Stimulated activated CD4-positive, alpha-beta T cell treated with anti-CD3 and anti-CD28 coated beads, Interleukin-2, amount 100 ng/mL, for 4 hours (primary cell): ENCODE data around the gene DMAC2.
"Not testable (repeated sequence)": the region's sequence is repeated elsewhere in the genome, so short reads cannot be mapped to it uniquely, and the experiment has no call there.

Source experiments
- DNase-seq: peaks from one replicate; pipeline ENCODE4 v3.0.0-alpha.2; 2020; ENCODE audit warnings: low read depth

The DMAC2 gene

DNA sequence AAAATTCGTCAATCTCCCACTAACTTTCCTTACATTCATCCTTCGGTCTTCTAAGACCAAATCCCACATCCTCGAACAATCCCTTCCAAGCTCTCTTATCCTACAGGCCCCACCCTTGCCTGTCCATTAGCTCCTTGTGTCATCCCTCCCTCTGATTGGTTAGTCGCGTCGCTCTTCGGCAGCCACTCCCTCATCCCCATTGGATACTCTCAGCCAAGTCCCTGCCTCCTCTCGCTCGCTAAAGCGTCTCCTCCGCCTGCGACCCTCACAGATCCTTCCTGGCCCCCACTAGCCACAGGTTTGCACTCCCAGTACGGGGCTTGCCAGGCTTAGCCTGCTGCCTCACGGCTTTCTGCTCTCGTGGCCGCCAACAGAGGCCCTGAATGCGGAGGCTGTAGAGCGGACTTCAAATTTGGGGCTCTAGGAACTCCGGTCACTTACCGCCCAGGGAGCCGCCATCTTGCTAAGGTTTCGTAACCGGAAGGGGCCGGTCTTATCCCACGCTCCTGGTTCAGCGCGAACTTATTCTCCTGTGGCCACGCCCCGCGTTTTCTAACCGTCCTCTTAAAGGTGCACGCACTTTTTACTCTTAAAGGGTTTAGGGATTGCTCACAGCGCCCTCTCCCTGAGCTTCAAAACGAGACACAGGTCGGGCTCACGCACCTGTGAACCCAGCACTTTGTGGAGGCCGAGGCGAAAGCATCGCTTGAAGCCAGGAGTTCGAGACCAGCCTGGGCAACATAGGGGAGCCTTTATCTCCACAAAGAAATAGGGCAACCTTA, at the start of gene DMAC2:
Gene DMAC2, minus strand, starts transcription at position 472 of the 782 bp plus-strand sequence. Its CDS starts 13 bp downstream, at position 459.
- DNase-seq, result peak; percentile 94

DNA sequence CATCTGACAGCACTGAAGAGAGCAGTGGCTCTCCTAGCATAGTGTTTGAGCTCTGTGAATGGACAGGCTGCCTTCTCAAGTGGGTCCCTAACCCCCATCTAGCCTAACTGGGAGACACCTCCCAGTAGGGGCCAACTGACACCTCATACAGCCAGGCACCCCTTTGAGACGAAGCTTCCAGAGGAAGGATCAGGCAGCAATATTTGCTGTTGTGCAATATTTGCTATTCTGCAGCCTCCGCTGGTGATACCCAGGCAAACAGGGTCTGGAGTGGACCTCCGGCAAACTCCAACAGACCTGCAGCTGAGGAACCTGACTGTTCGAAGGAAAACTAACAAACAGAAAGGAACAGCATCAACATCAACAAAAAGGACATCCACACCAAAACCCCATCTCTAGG, 47.2 kb upstream of the DMAC2 start:
- not testable (repeated sequence) for DNase-seq

DNA sequence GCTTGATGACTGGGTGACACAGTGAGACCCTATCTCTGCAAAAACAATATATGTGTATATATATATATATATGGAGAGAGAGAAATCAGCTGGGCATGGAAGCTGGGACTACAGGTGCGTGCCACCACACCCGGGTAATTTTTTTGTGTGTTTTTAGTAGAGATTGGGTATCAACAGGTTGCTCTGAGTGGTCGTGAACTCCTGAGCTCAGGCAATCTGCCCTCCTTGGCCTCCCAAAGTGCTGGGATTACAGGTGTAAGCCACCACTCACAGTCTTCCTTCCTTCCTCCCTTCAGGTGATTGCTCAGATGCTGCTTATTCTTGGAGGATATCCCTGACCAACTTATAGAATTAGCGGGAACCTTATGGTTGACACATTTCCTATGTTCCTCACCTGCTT, 45.1 kb upstream of the DMAC2 start:
- DNase-seq, result no peak

DNA sequence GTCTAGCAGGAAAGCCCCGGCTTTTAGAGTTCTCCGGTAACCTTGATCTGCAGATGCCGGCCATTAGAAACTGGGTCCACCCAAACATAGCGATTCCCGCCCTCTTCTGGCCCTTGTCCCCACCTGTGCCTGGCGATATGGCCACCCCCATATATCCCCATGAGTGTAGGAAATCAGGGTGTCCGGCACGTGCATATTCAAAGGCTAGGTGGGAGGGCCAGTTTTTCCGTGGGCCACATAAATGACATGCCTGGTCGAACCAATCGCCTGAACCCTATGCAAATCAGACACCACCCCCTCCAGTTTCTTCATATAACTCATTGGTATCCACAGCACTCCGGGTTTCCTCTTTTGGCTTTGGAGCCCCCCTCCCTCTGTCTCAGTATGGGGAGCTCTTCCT, 40.6 kb upstream of the DMAC2 start:
- no peak for DNase-seq

DNA sequence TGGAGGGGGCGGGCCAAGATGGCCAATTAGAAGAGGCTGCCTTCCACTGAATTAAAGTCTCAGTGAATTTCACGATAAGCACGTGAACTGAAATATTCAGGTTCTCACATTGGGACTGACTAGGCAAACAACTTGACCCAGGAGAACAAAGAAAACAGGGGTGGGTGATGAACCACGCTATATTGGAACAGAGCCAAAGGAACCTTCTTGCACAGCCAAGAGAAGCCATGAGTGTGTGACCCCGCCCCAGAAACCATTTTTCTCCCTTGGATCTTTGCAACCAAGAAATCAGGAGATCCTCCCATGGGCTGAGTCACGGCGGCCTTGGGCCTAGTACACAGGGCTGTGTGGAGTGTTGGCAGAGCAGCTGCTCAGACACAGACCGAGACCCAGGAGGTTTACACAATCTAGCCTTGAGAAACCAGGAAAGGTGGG, 40.1 kb upstream of the DMAC2 start:
- no peak for DNase-seq

DNA sequence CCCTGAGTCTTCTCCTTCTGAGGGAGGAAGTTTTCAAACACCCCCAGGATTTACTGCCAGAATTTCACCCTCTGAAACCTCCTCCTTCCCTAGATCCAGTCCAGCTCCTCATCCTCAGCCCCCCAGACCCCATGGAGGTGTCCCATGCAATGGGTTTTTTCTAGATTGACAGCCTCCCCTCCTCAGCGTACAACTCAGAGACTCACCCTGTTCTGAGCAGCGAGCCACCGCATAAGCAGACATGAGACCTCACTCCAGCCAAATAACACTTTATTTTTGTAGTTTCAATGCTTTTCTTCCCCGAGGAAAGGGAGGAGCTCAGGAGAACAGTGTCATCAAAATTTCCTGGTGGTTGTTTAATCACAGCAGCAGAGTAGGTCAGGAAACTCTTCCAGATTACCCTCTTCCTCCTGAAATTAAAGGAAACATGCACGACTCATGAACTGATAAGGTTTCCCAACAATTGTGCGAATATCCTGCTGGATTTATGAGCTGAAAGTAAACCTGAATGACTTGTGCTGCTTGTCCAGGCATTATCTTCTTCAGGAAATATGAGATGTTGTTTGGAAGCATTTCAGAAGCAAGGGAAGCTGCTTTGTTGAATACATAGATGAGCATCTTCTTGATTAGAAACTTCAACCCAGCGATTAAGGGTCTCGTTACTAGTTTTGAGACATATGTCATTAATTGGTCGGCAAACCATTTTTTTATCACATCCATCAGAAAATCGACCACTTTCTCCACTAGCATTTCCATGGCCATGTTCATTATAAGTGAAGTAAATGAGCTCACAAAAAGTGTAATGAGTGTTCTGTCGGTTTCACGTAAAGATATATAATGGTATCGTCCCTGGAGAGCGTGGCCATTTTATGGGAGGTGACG, 39.4 kb upstream of the DMAC2 start:
- DNase-seq, result no peak

DNA sequence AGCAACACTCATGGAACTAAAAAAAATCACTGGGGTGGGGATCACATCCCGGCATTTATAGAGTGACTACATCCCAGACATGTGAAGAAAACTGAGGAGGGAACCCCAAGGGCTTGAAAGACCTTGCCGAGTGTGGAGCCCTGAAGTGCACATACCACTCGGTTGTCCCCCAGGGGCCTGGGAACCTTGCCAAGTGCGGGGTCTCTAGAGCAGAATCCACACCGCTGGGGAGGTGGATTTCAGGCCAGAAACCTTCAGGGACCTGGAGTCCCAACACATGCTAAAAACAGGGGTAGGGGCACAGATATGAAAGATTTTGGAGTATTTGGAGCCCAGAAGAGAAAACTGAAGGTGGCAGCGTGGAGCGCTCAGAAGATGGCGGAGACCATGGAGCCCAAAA, 38.5 kb upstream of the DMAC2 start:
- no peak for DNase-seq

DNA sequence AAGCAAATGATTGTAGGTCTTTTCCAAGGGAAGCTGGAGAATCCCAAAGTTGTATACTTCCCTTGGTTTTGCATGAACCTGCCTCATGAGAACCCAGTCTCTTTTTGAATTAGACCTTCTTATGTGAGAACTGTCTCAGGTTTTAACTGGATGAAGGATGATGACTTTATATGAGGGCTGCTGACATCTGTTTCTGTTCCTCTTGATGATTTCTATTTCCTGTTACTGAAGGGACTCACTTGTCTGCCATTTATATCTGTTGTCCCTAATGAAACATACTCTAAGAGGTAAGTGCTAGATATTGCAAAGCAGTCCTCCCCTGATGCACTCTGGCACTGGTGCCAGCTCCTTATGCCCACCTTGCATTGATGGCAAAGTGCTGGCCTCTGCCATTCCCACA, 36.9 kb upstream of the DMAC2 start:
- DNase-seq, result no peak

DNA sequence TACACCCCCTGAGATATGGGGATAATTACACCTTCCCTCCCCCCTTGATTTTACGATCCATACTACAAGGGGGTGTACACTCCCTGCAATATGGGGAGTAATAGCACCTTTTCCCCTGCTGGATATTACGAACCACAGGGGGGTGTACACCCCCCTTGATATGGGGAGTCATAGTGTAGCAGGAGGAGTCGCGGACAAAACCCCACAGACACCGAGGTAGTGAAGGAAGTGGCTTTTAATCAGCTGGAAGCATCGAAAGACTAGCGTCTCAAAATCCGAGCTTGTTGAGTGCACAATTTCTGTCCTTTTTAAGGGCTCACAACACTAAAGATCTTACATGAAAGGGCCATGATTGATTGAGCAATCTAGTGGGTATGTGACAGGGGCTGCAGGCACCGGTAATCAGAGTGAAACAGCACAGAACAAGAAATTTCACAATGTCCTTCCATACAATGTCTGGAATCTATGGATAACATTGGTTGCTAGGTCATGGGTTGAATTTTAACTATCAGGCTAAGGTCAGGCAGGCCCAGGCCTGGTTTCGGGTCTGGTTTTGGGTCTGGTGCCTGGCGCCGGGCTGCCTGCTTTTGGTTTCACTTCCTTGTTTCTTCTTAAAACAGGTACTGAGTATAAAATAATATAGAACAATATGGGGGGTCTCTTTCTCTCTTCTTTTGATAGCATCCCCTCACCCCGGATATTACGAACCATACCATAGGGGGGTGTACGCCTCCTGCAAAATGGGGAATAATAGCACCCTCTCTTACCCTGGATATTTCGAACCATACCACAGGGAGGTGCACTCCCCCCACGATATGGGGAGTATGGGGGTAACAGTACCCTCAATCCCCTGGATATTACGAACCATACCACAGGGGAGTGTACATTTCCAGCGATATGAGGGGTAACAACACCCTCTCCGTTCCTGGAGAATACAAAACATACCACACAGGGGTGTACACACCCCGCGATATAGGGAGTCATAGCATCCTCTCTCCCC, 23.8 kb upstream of the DMAC2 start:
- not testable (repeated sequence) for DNase-seq

DNA sequence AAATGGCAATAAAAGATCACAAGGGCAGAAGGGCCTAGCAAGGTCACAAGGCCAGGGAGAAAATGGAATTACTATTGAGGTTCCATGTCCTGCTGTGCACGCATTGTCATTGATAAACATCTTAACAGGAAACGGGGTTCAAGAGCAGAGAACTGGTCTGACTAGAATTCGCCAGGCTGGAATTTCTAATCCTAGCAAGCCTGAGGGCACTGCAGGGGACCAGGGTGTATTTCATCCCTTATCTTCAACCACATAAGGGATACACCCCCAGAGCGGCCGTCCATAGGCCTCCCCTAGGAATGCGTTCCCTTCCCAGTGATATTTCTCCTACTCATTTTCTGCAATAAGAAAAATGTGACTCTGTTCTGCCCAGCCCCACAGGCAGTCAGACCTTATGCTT, 22.8 kb upstream of the DMAC2 start:
- DNase-seq, result no peak

DNA sequence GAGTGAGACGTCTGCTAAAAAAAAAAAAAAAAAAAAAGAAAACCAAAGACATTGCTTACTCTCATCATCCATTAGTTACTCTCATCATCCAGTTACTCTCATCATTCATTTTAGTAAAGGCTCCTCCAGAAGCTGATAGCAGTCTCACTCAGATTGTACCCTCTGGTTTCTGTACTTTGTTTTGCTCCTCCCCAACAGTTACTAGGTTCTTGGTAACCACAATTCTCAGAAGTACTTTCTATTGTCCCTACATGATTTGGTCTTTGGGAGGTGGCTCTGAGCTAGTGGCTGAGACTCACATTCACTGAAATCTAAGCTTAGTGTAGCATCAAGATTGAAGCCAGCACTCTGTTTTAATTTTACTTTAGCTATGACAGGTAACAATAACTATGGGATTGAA, 17.5 kb upstream of the DMAC2 start:
- DNase-seq, result no peak

DNA sequence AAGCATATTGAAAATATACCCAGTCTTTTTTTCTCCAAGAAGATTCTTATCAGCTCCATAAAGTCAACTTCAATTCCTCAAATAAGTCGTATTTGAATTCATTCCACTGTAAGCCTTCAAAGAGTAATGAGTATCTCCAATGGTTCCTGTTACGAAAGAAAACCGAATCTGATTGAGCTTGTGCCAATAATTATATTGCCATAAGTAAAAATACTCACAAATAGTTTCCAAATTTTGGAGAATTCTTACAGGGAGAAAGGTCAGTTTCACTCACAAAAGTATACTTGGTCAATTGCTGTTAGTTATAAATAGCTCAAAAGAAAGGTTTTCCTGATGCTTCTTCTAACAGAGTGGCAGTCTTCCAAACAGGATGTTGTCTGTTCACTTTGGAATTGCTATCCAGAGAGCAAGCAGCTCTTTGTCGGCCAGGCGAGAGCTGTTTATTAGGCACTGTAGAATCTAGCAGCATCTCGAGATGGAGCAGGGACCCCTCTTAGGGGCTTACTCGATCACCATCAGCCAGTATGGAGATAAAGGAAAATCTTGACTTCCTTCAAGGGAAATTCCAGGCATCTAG, 16.7 kb upstream of the DMAC2 start:
- DNase-seq, result no peak

DNA sequence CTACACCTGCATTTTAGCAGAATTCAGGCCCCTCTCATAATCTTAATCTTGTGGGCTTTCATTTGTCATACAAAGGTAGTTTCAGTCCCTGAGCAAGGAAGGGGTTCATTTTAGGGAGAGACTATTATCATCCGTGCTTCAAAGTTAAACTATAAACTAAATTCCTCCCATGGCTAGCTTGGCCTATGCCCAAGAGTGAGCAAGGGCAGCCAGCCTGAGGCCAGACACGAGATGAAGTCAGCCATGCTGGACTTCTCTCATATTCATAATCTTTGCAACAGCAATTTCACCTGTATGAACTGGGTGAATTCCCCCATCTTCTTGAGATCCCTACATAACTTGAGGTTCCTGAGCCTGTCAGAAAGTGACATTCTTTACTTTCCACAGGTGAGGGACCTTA, 16.2 kb upstream of the DMAC2 start:
- no peak for DNase-seq

DNA sequence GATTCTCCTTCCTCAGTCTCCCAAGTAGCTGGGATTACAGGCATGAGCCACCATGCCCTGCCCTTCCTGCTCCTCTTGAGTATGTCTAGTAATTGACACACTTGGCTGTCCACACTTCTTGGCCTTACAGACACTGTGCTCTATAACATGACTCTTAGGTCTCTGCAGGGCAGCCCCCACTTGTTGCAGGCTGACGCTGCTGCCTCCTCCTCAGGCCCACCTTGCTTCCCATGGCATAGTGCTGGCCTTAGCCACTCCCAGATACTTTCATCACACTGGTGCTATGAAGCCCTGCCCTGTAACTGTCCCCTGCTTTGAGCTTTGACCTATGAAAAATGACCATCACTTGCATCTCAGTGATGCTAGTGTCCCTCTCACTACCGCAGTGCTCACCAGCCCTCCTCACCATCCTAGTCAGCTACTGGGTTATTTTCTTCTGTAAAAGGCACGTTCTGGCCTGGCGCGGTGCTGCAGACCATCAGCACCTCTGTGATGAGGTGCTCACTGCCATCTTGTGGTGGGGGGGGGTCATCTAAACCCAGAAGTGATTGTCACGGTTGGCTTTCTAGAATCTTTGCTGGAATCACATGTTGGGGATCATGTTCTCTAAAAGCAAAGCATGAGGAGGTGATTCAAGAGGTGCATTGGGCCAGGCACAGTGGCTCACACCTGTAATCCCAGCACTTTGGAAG, 13.0 kb upstream of the DMAC2 start:
- no peak for DNase-seq

DNA sequence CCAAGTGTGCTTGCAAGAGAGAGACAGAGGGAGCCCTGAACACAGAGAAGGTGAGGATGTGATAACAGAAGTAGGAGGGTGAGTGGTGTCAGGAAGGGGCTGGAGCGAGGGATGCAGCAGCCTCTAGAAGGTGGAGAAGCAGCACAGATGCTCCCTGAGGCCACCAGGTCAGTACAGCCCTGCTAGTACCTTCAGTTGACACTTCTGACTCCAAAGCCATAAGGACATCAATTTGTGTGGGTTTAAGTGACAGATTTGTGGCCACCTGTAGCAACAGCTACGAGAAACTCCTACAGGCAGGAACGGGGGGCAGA, 10.1 kb upstream of the DMAC2 start:
- no peak for DNase-seq

DNA sequence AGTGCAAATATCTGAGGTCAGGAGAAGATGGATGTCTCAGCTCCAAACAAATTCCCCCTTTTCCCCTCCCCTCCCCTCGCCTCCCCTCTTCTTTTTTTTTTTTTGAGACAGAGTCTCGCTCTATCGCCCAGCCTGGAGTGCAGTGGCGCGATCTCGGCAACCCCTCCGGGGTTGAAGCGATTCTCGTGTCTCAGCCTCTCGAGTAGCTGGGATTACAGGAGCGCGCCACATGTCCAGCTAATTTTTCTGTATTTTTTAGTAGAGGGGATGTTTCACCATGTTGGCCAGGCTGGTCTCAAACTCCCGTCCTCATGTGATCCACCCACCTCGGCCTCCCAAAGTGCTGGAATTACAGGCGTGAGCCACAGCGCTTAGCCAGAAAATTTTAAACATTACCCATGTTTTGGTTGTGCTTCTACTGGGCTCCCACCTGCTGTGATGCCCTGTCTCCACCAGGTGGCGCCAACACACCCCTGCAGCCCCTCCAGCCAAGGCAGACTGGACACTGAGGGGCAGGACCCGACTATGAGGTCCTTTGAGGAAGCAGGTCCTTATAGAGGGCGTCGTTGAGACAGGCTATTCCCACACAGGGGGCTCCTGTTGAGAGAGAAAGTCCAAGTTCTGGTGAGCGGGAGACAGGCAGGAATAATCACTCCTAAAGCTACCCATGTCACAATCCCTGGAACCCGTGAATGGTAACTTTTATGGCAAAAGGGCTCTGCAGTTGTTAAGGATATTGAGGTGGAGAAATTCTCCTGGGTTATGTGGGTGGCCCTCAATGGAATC, 9.6 kb upstream of the DMAC2 start:
- peak; percentile 41 for DNase-seq

DNA sequence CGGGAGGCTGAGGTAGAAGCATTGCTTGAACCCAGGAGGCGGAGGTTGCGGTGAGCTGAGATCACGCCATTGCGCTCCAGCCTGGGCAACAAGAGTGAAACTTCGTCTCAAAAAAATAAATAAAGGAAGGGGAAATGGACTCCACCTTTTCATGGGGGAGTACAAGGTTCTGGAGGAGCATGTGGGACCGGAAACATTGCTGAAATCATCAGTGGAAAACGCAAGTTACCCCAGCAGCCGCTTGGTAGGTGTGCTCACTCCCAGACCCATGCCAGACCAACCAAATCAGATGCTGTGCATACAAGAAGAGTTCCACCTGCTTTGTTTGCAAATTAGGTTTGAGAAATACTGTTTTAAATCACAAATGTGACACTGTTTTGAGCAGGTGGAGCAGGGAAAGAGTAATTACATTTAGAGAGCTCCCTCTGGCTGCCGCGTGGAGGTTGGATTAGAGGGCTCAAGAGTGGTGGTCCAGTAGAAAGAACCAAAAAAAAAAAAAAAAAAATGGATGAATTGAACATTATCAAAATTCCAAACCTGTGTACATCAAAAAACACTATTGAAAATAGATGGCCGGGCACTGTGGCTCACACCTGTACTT, 8.1 kb upstream of the DMAC2 start:
- no peak for DNase-seq

DNA sequence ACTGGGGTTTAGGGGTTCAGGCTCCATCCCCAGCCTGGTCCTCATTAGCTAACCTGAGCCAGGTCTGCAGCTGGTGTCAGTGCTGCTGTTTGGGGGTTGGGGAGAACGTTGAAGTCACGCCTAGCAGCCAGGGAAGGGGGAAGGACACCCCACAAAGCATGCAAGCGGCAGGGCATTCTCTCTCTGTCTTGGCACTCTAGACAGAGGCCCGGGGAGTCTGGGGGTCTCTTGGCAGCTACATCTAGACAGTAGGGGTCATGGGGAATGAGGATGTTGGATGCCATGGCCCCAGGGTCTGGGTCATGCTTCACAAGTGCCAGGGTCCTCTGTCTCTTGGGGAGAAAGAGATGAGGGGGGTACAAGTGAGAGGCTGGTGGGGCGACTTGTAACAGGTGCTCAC, 5.9 kb upstream of the DMAC2 start:
- no peak for DNase-seq

DNA sequence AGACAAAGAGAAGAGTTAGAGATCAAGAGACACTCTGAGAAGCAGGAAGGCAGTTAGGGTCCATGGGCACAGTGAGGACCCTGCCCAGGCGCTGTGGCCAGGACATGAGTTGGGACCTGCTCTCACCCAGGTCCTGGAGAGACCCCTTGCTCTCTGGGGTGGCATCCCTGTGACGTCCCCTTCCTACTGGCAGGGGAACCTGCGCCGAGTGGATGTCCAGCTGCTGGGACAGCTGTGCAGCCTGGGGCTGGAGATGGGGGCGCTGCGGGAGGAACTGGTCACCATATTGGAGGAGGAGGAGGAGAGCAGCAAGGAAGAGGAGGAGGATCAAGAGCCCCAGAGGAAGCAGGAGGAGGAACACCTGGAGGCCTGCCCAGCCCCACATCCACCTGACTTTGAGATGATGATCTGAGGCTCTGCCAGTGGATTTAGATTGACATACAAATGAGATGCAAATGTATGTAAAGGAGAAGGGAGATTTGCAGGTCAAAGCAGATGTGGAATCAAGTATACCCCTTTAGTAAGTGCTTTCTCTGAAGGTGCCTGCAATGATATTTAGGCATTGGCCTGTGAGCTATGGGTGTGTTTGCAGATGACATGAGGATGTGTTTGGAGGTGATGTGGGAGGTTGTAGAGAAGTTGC, 4.2 kb upstream of the DMAC2 start:
- DNase-seq, result no peak
